H9 (cell line): ENCODE measurements around the gene UCP3. TPM values are rescaled to one million over a fixed set of nuclear protein-coding genes. Genes with fewer than 3 reads are reported as not detected.

Experiments
- DNase-seq: peaks from one replicate; pipeline ENCODE4 v3.0.0-alpha.2; 2017
- H2AFZ ChIP-seq: one replicate; pipeline ENCODE4 v1.6.1; 2013; ENCODE audit warnings: mild to moderate bottlenecking, low read length, control low read depth, moderate library complexity
- H2AK5ac ChIP-seq: 2 replicates; pipeline ENCODE4 v1.6.1; 2013; ENCODE audit warnings: low read length, control low read depth, mixed read lengths; ENCODE audit not compliant: insufficient read length
- H2BK120ac ChIP-seq: one replicate; pipeline ENCODE4 v1.6.1; 2013; ENCODE audit warnings: low read depth, mild to moderate bottlenecking, low read length, control low read depth, inconsistent platforms; ENCODE audit not compliant: poor library complexity, severe bottlenecking
- H2BK12ac ChIP-seq: 2 replicates; pipeline ENCODE4 v1.6.1; 2013; ENCODE audit warnings: low read length, control low read depth, mixed read lengths, low read depth; ENCODE audit not compliant: insufficient read length
- H2BK15ac ChIP-seq: 2 replicates; pipeline ENCODE4 v1.6.1; 2013; ENCODE audit warnings: low read depth, low read length, control low read depth
- H2BK20ac ChIP-seq: one replicate; pipeline ENCODE4 v1.6.1; 2013; ENCODE audit warnings: low read depth, mild to moderate bottlenecking, low read length, control low read depth, inconsistent platforms; ENCODE audit not compliant: poor library complexity, severe bottlenecking
- H2BK5ac ChIP-seq: 2 replicates; pipeline ENCODE4 v1.6.1; 2013; ENCODE audit warnings: low read length, control low read depth, mixed read lengths; ENCODE audit not compliant: insufficient read length
- H3K14ac ChIP-seq: 2 replicates; pipeline ENCODE4 v1.6.1; 2013; ENCODE audit warnings: low read length, control low read depth; ENCODE audit not compliant: insufficient read depth
- H3K18ac ChIP-seq: 2 replicates; pipeline ENCODE4 v1.6.1; 2013; ENCODE audit warnings: low read depth, mild to moderate bottlenecking, mixed read lengths, low read length, control low read depth; ENCODE audit not compliant: insufficient read length
- H3K23ac ChIP-seq: 2 replicates; pipeline ENCODE4 v1.6.1; 2013; ENCODE audit warnings: low read length, control low read depth, mixed read lengths, low read depth; ENCODE audit not compliant: insufficient read length
- H3K23me2 ChIP-seq: 2 replicates; pipeline ENCODE4 v1.6.1; 2013; ENCODE audit warnings: low read depth, mild to moderate bottlenecking, mixed read lengths, low read length, control low read depth; ENCODE audit not compliant: insufficient read length, poor library complexity, severe bottlenecking
- H3K27ac ChIP-seq: 2 replicates; pipeline ENCODE4 v1.5.1; 2013; ENCODE audit warnings: low read length, control low read depth, mixed read lengths, low read depth; ENCODE audit not compliant: insufficient read length
- H3K27me3 ChIP-seq: 2 replicates; pipeline ENCODE4 v1.6.1; 2013; ENCODE audit warnings: low read length, control low read depth, inconsistent platforms; ENCODE audit not compliant: insufficient read depth
- H3K4ac ChIP-seq: 2 replicates; pipeline ENCODE4 v1.6.1; 2013; ENCODE audit warnings: low read depth, mild to moderate bottlenecking, control low read depth, inconsistent platforms, low read length, moderate library complexity
- H3K4me1 ChIP-seq: 2 replicates; pipeline ENCODE4 v1.6.1; 2013; ENCODE audit warnings: low read length, control low read depth, inconsistent platforms; ENCODE audit not compliant: insufficient read depth
- H3K4me2 ChIP-seq: 2 replicates; pipeline ENCODE4 v1.6.1; 2013; ENCODE audit warnings: low read length, control low read depth, mixed read lengths; ENCODE audit not compliant: insufficient read length, insufficient read depth
- H3K56ac ChIP-seq: 2 replicates; pipeline ENCODE4 v1.6.1; 2013; ENCODE audit warnings: low read depth, mild to moderate bottlenecking, mixed read lengths, low read length, control low read depth; ENCODE audit not compliant: insufficient read length
- H3K79me1 ChIP-seq: 2 replicates; pipeline ENCODE4 v1.6.1; 2013; ENCODE audit warnings: low read depth, mild to moderate bottlenecking, moderate library complexity, low read length, control low read depth, inconsistent platforms; ENCODE audit not compliant: insufficient read depth, poor library complexity, severe bottlenecking
- H3K79me2 ChIP-seq: 2 replicates; pipeline ENCODE4 v1.6.1; 2013; ENCODE audit warnings: low read length, control low read depth, inconsistent platforms; ENCODE audit not compliant: insufficient read depth
- H3K9ac ChIP-seq: 2 replicates; pipeline ENCODE4 v1.6.1; 2013; ENCODE audit warnings: low read length, control low read depth, mixed read lengths; ENCODE audit not compliant: insufficient read length; ENCODE audit errors: extremely low read depth
- H3K9me3 ChIP-seq: one replicate; pipeline ENCODE4 v1.6.1; 2013; ENCODE audit warnings: low read depth, low read length, inconsistent platforms; ENCODE audit not compliant: control insufficient read depth
- H3T11ph ChIP-seq: one replicate; pipeline ENCODE4 v1.6.1; 2013; ENCODE audit warnings: mild to moderate bottlenecking, low read length, control low read depth, inconsistent platforms
- H4K20me1 ChIP-seq: one replicate; pipeline ENCODE4 v1.6.1; 2013; ENCODE audit not compliant: control insufficient read depth, insufficient read length, insufficient read depth
- H4K5ac ChIP-seq: 2 replicates; pipeline ENCODE4 v1.6.1; 2013; ENCODE audit warnings: low read depth, mild to moderate bottlenecking, mixed read lengths, low read length, control low read depth; ENCODE audit not compliant: insufficient read length
- H4K8ac ChIP-seq: replicated peaks from 2 replicates; pipeline ENCODE4 v1.6.1; 2013; ENCODE audit warnings: low read length, control low read depth, mixed read lengths, low read depth; ENCODE audit not compliant: insufficient read length
- H4K91ac ChIP-seq: 2 replicates; pipeline ENCODE4 v1.6.1; 2013; ENCODE audit warnings: low read depth, mild to moderate bottlenecking, moderate library complexity, mixed read lengths, low read length, control low read depth; ENCODE audit not compliant: insufficient read length
- H3K27ac Mint-ChIP-seq, 3 experiments: 2 replicates in 2 of 3; 3 replicates in 1 of 3; pipeline ENCODE4 v1.8.0; 2020 to 2021; ENCODE audit warnings: mixed read lengths in 3 of 3, mild to moderate bottlenecking in 1 of 3, moderate library complexity in 1 of 3
- H3K27me3 Mint-ChIP-seq: 2 replicates; pipeline ENCODE4 v1.8.0; 2021; ENCODE audit warnings: low read depth, mild to moderate bottlenecking, moderate library complexity, mixed read lengths
- H3K36me3 Mint-ChIP-seq, 3 experiments: 2 replicates in 2 of 3; 3 replicates in 1 of 3; pipeline ENCODE4 v1.8.0; 2020 to 2021; ENCODE audit warnings: low read depth in 3 of 3, mixed read lengths in 3 of 3; ENCODE audit not compliant: insufficient read depth in 1 of 3
- H3K4me1 Mint-ChIP-seq, 2 experiments: 2 replicates each; pipeline ENCODE4 v1.8.0; 2020; ENCODE audit warnings: mixed read lengths in 2 of 2
- H3K4me3 Mint-ChIP-seq, 2 experiments: 2 replicates in 1 of 2; 3 replicates in 1 of 2; pipeline ENCODE4 v1.8.0; 2020 to 2021; ENCODE audit warnings: mild to moderate bottlenecking in 2 of 2, mixed read lengths in 2 of 2, moderate library complexity in 1 of 2
- H3K9me3 Mint-ChIP-seq, 2 experiments: 2 replicates in 1 of 2; 3 replicates in 1 of 2; pipeline ENCODE4 v1.8.0; 2020; ENCODE audit warnings: mild to moderate bottlenecking in 2 of 2, mixed read lengths in 2 of 2, moderate library complexity in 1 of 2
- WGBS: extraction: QIAGEN DNeasy Blood & Tissue Kit; methylation state at CpG from one replicate; pipeline ENCODE4 v1.1.7; 2013; ENCODE audit warnings: missing lambda C conversion rate, low lambda C conversion rate, mixed read lengths; ENCODE audit not compliant: insufficient read length; ENCODE audit errors: extremely low coverage; 5-methylcytosine and 5-hydroxymethylcytosine counted together
- total RNA-seq: library from RNA; stranded (reverse); gene quantifications from 2 replicates; pipeline ENCODE4 v1.2.1, GENCODE V29; 2021
- TF ChIP-seq, protein P1 (sequence below): fragments of 200-600 bp; sonication (generic); conservative IDR thresholded peaks from 3 replicates; pipeline ENCODE4 v1.8.0; 2021; ENCODE audit warnings: antibody characterized with exemption, mild to moderate bottlenecking

Gene UCP3
- total RNA-seq, 1 experiment from 2014 or later, result 0.85 TPM

DNA sequence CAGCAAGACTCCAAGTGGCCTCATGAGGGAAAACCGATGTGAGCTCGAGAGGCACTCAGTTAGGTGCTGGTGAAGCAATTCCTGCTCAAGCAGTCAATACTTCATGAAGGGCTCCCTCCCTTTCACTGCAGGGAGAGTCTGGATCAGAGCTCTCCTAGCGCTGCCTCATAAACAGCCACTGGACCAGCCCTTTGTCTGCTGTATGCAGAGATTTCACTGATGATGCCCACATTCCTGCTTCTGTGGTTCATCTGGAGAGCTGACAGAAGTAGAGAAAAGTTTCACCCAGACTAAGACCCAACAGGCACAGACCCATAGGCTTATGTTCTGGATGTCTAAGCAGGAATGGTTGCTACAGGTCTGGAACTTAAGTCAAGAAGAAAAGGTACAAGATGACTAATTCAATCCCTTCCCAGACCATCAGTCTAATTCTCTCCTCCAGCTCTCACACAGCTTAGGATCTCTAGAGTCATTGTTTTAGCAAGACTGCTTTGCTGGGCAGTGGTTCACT lies 30.3 kb downstream of the UCP3 start:
- no peak overlapping the region for H3K18ac ChIP-seq
- H3K14ac ChIP-seq, result no peak overlapping the region
- H4K5ac ChIP-seq, result no peak overlapping the region
- Mint-ChIP-seq H3K27ac (no peak overlapping the region), H3K4me1 (peaks cover 28 to 40% of the 10 kb centered on the region in 2 experiments), H3K4me3 (no peak overlapping the region), H3K36me3 (peaks cover 57 to 78% (median 77%) of the 10 kb centered on the region in 3 experiments; a peak in 6 of 7 replicates), H3K27me3 (peaks cover 12% of the 10 kb centered on the region), H3K9me3 (no peaks in the 10 kb centered on the region; a peak in 1 of 5 replicates)
- no peaks in the 10 kb centered on the region for H3K27me3 ChIP-seq
- no peak overlapping the region for H2BK5ac ChIP-seq
- no peak overlapping the region for H3K4me2 ChIP-seq
- no peak overlapping the region for H3K23ac ChIP-seq
- no peak overlapping the region for H2BK120ac ChIP-seq
- no peak overlapping the region for H2BK12ac ChIP-seq
- no peak overlapping the region for H4K8ac ChIP-seq
- H3K9ac ChIP-seq, result no peak overlapping the region
- WGBS, result no CpG with 5 or more reads among the region's 3 CpGs
- H2AK5ac ChIP-seq, result no peak overlapping the region
- no peak overlapping the region for H3K56ac ChIP-seq
- no peaks in the 10 kb centered on the region for H4K20me1 ChIP-seq
- H3K79me1 ChIP-seq, result no peaks in the 10 kb centered on the region
- no peak overlapping the region for H3K4ac ChIP-seq
- no peak overlapping the region for H3K27ac ChIP-seq
- H3T11ph ChIP-seq, result no peak overlapping the region
- 0 out of 2 replicates have a peak, but pooled peaks cover 2% of the 10 kb centered on the region for H3K79me2 ChIP-seq
- H3K9me3 ChIP-seq, result no peaks in the 10 kb centered on the region
- no peak overlapping the region for H2BK15ac ChIP-seq
- no peaks in the 10 kb centered on the region; the same call in 1 of the 2 replicates for H3K4me1 ChIP-seq
- TF ChIP-seq, protein P1, sequence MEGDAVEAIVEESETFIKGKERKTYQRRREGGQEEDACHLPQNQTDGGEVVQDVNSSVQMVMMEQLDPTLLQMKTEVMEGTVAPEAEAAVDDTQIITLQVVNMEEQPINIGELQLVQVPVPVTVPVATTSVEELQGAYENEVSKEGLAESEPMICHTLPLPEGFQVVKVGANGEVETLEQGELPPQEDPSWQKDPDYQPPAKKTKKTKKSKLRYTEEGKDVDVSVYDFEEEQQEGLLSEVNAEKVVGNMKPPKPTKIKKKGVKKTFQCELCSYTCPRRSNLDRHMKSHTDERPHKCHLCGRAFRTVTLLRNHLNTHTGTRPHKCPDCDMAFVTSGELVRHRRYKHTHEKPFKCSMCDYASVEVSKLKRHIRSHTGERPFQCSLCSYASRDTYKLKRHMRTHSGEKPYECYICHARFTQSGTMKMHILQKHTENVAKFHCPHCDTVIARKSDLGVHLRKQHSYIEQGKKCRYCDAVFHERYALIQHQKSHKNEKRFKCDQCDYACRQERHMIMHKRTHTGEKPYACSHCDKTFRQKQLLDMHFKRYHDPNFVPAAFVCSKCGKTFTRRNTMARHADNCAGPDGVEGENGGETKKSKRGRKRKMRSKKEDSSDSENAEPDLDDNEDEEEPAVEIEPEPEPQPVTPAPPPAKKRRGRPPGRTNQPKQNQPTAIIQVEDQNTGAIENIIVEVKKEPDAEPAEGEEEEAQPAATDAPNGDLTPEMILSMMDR, result no peak
- H3K23me2 ChIP-seq, result peaks cover 11% of the 10 kb centered on the region
- H2AFZ ChIP-seq, result no peak overlapping the region
- no peak overlapping the region for H2BK20ac ChIP-seq
- DNase-seq, result no peak
- no peak overlapping the region for H4K91ac ChIP-seq
